NCI-H1048 (cell line): ENCODE measurements around the gene PTGDR.

Experiments
- DNase-seq: peaks from one replicate; lab custom pipeline; 2025; lab: John Stamatoyannopoulos, UW

PTGDR gene

GRCh38 chr14:52312931-52313355 is 45.4 kb downstream of the PTGDR start:
- DNase-seq, result no peak

DNA sequence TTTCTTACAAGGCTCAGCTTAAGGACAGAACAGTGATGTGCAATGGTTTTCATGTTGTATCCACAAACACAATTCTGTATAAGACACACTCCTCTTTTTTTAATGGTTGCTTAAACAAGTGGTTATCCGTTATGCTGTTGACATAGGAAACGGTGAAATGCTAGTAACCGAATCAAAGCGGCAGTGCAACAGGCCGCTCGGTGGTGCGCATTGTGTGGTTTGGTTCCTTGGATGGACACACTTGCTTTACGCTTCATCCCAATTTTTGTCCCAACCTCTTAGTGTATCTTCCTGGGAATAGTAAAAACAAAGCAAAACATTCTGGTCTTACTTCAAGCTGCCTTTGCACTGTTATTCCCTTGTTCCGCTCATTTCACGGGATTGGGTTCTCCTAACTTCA is 46.0 kb downstream of the PTGDR start:
- DNase-seq, result no peak

GRCh38 chr14:52313903-52314594 is 46.6 kb downstream of the PTGDR start, which contains the start of gene PTGER2:
Gene PTGER2 (plus strand): TSS chr14:52314312. CDS start chr14:52314549, 237 bp downstream.
- DNase-seq, result peak; percentile 29

- DNase-seq, result no peak
Observed at GRCh38 chr14:52314595-52315354, 47.3 kb downstream of the PTGDR start.

GRCh38 chr14:52315355-52315718 is 47.8 kb downstream of the PTGDR start:
- DNase-seq, result no peak

GRCh38 chr14:52318062-52318461 is 50.6 kb downstream of the PTGDR start:
- DNase-seq, result no peak

- DNase-seq, result no peak
Observed at GRCh38 chr14:52318826-52319645, 51.5 kb downstream of the PTGDR start.

GRCh38 chr14:52319919-52320318 is 52.4 kb downstream of the PTGDR start:
- no peak for DNase-seq

- no peak for DNase-seq
Observed at GRCh38 chr14:52325126-52325525, 57.6 kb downstream of the PTGDR start.

DNA sequence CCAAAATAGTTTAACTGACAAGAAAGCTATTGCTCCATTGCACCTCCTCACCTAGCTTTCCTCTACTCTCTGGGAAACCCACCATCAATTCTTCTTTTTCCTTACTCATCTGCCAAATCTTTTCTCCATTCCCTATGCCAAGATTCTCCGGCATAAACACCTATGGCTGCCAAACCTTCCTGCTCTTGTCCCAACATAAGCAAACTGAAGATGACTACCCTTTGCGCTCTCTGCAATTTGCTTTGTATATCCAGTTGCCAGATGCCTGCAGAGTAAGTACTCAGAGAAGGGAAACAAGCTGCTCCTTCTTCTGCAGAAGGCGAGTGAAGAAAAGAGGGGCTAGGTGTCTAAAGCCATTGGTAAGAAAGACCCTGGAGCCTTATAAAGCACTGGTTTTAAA is 58.1 kb downstream of the PTGDR start:
- no peak for DNase-seq
